Measurements from ENCODE around the gene NCAM2.
"Not testable (repeated sequence)": the region's sequence is repeated elsewhere in the genome, so short reads cannot be mapped to it uniquely, and the experiment has no call there.

Gene NCAM2

DNA sequence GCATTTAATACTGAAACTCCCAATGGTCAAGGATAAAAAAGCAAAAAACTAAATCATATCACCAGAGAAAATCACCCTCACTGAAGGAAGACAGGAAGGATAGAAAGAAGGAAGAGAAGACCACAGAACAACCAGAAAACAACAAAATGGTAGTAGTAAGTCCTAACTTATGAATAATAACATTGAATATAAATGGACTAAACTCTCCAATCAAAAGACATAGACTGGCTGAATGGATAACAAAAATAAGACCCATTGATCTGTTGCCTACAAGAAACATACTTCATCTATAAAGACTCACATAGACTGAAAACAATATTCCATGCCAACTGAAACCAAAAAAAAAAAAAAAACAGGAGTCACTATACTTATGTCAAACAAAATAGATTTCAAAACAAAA is 347.7 kb downstream of the NCAM2 start:
- DNase-seq, result no peak

DNA sequence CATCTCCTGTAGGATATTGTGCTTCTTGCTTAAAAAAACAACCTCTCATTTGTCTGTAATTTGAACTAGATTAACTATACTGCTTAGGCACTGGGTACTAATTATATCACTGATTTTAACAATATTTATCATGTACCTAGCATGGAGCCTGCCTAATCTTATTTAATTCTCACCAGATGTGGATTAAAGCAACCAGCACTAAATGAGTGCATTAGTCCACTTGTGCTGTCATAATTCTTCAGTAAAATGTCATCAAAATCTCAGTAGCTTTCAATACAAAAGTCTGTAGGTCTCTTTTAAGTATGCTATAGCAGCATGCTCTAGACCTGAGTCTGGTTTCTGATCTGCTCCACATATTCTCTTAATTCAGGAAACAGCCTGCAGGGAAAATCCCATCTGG is 368.1 kb downstream of the NCAM2 start:
- no peak for DNase-seq

DNA sequence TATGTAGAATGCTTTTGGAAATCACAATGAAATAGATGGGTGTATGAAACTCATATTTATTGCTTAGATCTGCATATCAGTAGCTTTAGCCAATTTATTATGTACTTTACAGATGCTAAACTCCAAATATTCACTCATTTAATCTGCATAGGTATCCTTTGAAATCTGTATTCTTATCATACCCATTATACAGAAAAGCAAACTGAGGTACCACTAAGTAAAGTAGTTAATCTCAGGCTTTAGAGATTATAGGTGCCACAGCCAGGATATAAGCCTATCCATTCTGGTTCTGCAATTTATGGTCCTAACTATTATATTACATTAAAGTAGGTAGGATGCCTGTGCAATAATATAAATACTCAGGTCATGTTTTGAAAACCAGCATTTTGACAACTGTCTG is 369.4 kb downstream of the NCAM2 start:
- no peak for DNase-seq

DNA sequence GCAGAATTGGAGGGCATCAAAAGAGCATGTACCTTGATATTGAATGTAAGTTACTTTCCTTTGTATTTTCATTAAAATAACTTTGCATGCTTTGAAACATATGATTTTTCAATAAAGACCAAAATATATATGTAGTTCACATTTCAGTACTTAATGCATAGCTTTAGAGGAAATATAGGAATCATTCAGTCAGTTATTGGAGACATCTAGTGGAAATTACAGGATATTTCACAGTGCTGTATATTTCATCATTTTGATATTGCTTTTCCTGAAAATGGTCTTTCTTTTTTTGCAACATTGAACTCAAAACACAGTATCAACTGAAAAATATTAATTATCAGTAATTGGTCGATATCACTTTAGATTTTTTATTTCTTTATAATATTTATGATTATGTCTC is 375.8 kb downstream of the NCAM2 start:
- no peak for DNase-seq

DNA sequence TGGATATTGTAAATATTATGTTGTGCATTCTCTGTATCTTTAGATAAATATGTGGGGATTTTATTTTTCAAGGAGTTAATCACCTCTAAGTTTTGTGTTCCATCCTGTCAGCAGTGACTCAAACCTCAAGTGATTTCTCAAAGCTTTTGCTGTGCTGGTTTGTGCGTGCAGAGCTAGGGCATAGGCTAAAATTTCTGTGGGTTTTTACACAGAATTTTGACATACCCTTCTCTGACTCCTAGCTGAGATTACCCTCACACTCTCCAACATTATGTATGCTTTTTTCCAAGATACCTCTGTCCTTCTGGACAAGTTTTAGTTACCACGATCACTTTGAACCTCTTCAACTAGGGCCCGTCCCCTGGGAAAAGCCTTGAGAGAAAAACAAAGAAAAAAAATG is 384.9 kb downstream of the NCAM2 start:
- no peak for DNase-seq

DNA sequence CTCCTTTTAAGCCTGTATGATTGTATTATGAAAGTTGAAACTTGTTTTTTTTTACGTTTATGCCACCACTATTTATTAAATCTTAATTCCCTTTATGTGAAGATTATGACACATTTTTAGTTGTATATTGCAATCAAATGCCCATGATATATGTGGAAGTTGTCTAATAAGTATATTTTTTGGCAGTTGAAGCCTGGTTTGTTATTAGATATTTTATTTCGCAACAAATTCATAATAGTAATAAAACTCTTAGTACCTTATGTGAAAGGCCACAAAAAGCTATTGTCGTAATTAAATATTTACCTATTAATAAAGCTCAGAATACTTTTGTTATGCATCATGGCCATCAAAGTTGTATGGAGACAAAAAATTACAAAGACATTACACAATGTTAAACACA is 386.8 kb downstream of the NCAM2 start:
- DNase-seq, result no peak

DNA sequence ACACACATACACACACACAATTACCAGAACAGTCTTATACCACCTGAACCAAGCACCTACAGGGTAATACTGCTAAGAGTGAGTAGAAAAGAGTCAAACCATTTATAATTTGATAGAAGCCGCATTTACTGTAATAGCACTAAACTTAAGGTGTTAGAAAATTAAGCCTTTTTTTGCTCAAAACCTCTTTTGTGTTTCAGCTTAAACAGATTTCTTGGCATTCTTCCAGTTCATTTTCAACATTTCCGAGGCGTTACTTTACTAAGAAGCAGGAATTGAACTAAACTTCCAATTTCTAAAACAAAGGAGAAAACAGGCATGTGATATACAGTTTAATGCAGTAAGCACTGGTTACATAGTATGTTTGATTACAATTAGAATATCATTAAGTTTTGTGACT is 387.2 kb downstream of the NCAM2 start:
- no peak for DNase-seq

DNA sequence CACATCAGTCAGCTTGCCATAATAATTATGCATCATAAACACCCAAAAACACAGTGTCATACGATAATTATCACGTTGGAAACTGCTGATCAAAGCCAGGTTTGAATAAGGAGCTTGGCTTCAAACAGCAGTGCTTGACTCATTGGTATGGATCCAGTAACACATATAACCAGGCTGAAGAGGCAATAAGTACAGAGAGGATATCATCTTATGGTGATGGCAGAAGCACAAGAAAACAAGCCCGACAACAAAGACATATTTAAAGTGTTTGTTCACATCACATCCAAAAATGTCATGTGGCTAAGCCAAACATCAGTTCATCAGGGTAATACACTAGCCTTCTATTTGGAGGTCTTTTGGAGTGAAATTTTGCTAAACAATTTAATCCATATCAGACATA is 389.7 kb downstream of the NCAM2 start:
- DNase-seq, result no peak

DNA sequence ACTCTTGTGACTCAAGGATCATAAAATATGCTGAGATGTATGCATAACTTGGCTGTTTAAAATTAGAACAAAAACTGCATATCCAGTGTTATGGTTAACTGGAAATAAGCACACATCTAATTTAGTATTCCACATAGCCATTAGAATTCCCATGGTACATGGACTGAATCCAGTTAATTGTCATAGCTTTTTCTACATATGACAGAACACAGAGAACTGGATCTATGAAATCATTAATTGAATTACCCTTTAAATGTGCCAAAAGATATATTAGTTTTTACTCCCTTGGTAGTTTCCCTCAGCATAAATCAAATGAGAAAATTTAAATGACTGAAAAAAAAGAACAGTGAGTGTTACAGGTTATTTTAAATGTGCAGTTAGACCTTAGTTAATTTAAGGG is 395.9 kb downstream of the NCAM2 start:
- DNase-seq, result no peak

DNA sequence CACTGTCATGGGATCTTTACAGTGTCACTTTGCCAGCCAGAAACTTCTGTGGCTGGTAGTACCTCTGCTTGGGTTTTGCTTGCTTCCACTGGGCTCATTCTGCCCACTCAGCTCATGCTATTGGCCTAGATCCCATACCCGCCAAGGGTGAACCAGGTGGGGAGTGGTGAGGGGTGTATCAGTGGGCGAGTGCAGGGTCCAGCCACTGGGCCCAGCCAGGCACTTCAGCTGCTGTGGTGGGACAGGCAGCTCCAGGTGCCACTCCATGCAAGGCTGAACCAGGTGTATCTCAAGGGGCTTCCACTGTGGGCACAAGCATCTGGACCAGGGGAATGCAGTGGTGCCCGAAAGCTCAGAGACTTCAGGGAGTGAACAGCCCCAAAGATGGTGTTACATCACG is 398.2 kb downstream of the NCAM2 start:
- no peak for DNase-seq

DNA sequence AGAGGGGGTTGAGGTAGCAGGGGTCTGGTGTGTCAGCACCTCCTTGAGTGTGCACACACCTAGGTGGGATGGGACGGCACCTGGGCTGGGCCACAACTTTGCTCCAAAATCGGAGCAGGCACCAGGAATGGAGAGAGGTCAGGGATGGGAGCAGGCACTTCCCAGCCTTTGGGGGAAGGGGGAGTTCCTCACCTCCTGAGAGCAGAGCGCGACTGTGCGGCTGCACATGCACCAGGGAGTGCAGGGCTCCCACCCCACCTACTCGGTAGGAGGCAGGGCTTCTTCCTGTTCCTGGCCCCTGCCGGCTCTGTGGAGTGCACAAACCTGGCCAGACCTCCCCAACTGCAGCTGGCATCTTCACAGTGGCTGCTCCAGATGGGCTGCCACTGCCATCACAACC is 399.3 kb downstream of the NCAM2 start:
- DNase-seq, result no peak

DNA sequence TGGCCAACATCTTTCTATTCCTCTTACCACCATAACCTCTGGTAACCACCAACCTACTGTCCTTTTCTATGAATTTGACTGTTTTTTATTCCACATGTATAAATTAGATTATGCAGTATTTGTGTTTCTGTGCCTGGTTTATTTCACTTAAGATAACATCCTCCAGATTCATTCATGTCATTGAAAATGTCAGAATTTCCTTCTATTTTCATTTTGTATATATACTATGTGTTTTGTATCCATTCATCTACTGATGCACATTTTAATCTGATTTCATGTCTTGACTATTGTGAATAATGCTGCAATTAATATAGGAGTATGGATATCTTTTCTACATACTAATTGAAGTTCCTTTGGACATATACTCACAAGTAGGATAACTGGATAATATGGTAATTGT is 403.2 kb downstream of the NCAM2 start:
- no peak for DNase-seq

DNA sequence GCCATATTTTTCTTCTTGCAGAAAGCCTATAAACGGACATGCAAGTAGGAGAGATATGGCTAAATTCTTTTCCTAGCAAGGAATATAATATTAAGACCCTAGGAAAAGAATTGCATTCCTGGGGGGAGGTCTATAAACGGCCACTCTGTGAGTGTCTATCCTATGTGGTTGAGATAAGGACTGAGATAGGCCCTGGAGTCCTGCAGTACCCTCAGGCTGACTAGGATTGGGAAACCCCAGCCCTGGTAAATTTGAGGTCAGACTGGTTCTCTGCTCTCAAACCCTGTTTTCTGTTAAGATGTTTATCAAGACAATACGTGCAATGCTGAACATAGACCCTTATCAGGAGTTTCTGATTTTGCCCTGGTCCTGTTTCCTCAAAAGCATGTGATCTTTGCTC is 404.0 kb downstream of the NCAM2 start:
- DNase-seq, result not testable (repeated sequence)

DNA sequence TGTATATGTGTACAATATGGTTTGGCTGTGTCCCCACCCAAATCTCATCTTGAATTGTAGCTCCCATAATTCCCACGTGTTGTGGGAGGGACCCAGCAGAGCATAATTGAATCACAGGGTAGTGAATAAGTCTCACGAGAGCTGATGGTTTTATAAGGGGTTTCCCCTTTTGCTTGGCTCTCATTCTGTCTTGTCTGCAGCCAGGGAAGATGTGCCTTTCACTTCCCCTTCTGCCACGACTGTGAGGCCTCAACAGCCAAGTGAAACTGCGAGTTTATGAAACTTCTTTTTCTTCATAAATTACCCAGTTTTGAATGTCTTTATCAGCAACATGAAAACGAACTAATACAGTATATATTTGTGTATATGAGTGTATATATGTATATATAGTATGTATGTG is 406.1 kb downstream of the NCAM2 start:
- not testable (repeated sequence) for DNase-seq

DNA sequence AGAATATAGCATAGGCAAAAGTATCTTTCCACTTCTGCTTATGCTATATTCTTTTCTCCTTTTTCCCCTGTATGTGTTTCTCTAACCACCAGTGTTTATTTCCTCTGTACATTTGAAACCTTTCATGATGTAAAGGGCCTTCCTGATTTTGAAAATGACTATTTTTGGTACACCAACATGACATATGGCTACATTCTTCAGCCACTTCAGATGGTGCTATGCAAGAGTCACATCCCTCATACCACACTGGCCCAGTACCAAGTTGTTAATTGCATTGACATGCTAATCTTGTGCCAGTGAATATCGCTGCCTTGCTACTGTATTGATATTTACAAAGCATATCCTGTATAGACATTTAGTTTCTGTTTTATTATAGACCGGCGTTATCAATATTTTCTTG is 408.7 kb downstream of the NCAM2 start:
- no peak for DNase-seq

DNA sequence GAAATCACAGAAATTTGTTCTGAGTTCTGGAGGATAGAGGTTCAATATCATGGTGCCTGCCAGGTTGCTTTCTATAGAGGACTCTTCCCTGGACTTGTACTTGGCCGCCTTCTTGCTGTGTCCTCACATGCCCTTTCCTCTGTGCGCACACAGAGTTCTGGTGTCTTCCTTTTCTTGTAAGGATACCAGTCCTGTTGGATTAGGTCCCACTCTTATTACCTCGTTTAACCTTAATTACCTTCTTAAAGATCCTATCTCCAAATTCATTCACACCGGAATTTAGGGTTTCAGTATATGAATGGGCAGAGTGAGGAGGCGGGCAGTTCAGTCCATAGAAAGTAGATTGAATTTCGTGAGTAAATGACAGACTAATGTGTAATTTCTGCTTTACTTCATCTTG is 413.9 kb downstream of the NCAM2 start:
- DNase-seq, result no peak

DNA sequence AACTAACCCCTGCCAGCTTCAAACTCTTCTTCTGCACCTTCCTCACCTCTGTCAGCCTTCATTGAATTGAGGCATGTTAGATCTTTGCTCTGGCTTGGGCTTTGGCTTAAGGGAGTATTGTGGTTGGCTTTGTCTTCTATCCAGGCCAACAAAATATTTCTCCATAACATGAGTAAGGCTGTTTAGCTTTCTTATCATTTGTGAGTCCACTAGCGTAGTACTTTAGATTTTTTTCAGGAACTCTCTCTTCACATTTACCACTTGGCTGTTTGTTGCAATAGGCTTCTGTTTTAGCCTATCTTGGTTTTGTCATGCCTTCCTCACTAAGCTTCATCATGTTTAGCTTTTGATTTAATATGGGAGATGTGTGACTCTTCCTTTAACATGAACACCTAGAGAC is 417.5 kb downstream of the NCAM2 start:
- no peak for DNase-seq

DNA sequence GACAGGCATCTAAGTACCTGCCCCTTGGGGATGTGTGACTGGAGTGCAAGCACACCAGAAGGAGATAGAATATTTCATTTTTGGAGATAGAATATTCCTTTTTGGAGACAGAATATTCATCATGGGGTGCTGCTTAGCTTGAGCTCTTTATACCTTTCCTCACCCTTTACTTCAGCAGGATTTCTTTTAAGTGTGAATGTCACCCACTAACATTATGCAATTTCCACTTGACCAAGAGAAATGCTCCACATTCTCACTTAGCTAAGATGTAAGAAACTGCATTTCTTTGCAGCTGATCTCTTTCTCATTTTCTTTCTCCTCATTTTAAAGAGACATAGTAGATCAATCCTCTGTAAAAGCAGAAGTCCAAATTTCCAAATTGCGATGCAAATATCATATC is 436.7 kb downstream of the NCAM2 start:
- no peak for DNase-seq

DNA sequence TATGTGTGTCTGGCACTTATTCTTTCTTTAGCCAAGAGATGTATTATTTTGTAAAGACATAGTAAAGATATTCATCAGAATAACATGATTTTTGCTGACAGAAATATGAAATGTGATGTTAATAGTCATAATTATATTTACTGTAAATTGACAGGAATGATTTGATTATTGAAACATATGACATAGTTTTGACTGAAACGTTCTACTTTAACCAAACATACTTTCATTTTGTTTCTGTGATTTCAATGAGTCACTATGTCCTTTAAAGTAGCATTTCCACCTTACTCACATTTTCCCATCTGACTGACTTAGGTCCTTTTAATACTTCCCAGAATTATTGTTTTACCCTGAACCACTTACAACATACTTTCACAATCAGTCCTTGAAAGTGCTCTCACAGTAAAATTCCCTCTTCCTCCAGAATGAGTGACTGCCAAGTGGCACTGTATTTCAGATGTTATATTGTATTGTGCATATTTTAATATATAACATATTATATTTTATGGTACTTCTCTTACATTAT is 437.9 kb downstream of the NCAM2 start:
- DNase-seq, result no peak

DNA sequence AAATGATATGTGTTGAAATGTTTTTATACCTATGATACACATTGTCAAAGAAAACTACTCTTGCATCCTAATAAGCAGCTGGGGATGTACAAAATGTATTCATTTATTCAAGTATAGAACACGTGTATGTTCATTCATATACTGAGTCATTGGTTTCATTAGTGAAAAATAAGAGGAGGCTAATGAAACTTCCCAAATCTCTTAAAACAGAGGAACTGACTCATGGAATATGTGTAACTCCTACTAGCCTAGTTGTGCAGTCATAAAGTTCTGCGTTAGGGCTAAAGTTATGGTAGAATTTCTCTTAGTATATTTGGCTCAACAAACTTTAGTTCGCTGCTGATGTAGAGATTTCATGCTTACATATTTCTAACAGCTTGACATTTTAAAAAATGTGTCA is 441.6 kb downstream of the NCAM2 start:
- DNase-seq, result no peak

DNA sequence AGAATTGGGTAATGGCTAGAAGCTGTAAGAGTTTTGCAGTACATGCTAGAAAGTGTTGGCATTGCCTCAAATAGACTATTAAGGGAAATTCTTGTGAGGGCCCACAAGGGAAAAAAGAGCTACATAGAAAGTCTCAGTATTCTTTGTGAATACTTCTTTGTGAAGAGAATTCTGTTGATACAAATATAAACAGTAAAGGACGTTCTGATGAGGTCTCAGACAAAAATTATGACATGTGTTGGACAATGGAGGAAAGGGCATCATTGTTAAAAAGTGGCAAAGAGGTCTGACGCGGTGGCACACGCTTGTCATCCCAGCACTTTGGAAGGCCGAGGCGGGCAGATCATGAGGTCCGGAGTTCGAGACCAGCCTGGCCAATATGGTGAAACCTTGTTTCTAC is 458.9 kb downstream of the NCAM2 start:
- DNase-seq, result no peak

DNA sequence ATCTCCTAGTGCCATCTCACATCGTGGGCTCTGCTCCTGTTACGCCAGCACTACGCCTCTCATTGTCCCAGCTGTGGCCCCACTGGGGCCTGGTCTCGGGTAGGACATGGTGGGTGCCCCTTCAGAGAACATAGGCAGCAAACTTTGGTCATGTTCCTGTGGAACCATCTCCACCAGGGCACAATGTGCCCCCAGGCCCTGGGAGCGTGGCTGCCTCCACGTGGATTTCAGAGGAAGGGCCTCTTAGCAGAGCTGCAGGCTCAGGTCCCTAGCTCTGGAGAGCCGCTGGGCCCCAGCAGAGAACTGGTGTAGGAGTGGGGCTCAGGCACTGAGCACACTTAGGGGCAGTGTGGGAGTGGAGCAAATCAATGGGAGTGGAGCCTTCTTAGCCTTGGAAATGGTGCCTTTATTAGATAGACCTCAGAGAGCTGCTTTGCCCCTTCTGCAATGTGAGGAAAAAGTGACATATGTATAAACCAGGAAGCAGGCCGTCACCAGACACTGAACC is 460.0 kb downstream of the NCAM2 start:
- no peak for DNase-seq

DNA sequence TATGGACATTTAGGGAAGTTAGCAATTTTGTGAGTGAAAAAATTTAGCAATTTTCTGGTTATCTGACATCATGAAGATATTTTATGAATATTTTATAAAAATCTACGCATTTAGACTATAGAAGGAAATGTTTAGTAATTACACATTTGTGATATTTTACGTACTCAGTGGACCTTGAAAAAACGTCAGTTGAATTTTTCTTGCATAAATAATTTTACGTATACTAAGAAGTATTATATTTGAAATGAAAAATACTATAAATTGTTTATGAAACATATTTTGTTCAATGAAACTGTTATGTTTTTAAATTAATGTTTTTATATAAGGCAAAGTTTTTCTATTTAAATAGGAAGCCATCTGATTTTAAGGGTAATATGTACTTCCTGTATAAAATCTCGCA is 462.8 kb downstream of the NCAM2 start:
- DNase-seq, result no peak

DNA sequence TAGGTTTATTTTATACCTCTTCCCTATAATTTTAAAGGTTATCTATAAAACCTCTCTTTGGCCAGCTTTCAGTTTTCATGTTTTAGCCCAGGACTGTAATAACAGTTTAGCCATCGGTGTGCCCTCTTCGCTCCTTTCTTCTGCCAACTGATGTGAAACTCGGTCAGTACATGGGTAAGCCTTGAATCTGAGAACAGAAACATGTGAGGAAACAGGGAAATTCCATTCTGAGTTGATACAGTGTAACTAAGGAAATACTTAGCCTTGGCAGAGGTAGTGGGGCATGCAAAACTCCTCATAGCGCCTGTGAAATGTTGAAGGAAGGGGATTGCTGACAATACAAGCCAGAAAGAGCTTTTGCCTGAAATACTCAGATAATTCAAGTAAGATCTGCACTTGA is 465.2 kb downstream of the NCAM2 start:
- no peak for DNase-seq

DNA sequence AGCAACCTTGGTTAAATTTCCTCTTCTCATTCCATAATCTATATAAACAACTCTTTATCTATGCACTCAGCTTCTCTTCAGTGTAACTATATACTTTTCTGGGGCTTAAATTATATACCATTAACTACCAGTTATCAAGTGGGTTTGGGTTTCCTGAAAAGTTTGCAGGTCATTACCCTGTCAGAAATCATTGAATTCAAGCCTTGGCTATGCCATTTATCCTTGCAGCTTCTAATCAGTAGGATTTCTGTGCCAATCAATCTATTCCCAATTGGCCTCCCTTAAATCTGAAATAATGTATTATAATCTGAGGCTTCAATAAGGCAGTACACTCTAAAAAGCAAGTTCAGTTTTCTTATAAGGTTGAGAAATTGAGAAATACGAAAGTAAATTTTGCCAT is 466.5 kb downstream of the NCAM2 start:
- no peak for DNase-seq

DNA sequence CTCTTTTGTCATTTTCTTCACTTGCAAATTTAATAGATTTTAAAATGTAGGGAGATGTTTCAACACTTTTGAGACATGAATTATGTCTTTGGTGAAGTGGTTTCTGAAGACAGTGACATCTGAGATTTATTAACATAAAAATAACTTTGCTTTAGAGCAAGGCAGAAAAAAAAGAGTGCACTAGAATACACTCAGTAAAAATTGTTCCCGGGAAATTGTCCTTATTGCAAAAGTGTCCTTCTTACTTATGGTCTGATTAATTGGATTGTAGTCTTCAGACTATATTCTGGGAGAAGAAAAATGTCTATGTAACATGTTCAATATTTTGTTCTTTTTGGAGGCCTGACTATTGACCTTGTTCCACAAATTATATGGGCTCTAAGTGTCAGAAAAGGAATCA is 468.5 kb downstream of the NCAM2 start:
- no peak for DNase-seq

All from activated effector memory CD4-positive, alpha-beta T cell treated with Interleukin-2 at 50 U/mL for 16 hours (primary cell).